ENCODE results near the gene BHLHE23. TPM values are rescaled to one million over a fixed set of nuclear protein-coding genes. Genes with fewer than 3 reads are reported as not detected.

BHLHE23 gene
- total RNA-seq, 3 donors from 2014 or later (not counting 1 experiment from before 2014, with no cell fraction given), result not detected

GRCh38 chr20:62993856-62994494, 12.8 kb downstream of the BHLHE23 start:
- Mint-ChIP-seq H3K9me3 (no peaks in the 10 kb centered on the region), H3K27me3 (ENCODE audit: low read depth in 2 of 2) (peaks cover 19 to 26% of the 10 kb centered on the region in 2 donors), H3K4me3 (no peak overlapping the region), H3K27ac (no peak overlapping the region), H3K4me1 (peaks cover 7 to 13% of the 10 kb centered on the region in 2 donors), H3K36me3 (no peaks in the 10 kb centered on the region)
- Histone ChIP-seq H3K9me3 (ENCODE audit: control insufficient read depth, insufficient read depth, low read length) (no peaks in the 10 kb centered on the region), H3K36me3 (ENCODE audit: control insufficient read depth, insufficient read depth, low read length) (no peaks in the 10 kb centered on the region), H3K27ac (ENCODE audit: low read length) (no peak overlapping the region), H3K27me3 (ENCODE audit: control insufficient read depth, insufficient read depth, low read length) (no peaks in the 10 kb centered on the region), H3K4me1 (ENCODE audit: control insufficient read depth, insufficient read depth, low read length) (peaks cover 14% of the 10 kb centered on the region), H3K4me3 (ENCODE audit: low read length) (no peak overlapping the region)
- ATAC-seq, result no peak
- intact Hi-C loops (cut with micrococcal nuclease), result no loop called here
- no peak for DNase-seq
- TF ChIP-seq CTCF (IDR thresholded peaks at IDR 0.05), result no peak
- WGBS (ENCODE audit: insufficient coverage), result 93% methylated on average over 23 of the region's 23 CpGs

GRCh38 chr20:62991863-62992262, 14.9 kb downstream of the BHLHE23 start:
- Mint-ChIP-seq H3K27ac (no peak overlapping the region), H3K27me3 (ENCODE audit: low read depth in 2 of 2) (peaks cover 7 to 14% of the 10 kb centered on the region in 2 donors), H3K36me3 (no peaks in the 10 kb centered on the region), H3K9me3 (no peaks in the 10 kb centered on the region), H3K4me3 (no peak overlapping the region), H3K4me1 (peaks cover 10 to 11% of the 10 kb centered on the region in 2 donors)
- Histone ChIP-seq H3K4me1 (ENCODE audit: control insufficient read depth, insufficient read depth, low read length) (peaks cover 23% of the 10 kb centered on the region), H3K27ac (ENCODE audit: low read length) (no peak overlapping the region), H3K9me3 (ENCODE audit: control insufficient read depth, insufficient read depth, low read length) (no peaks in the 10 kb centered on the region), H3K27me3 (ENCODE audit: control insufficient read depth, insufficient read depth, low read length) (no peaks in the 10 kb centered on the region), H3K36me3 (ENCODE audit: control insufficient read depth, insufficient read depth, low read length) (no peaks in the 10 kb centered on the region), H3K4me3 (ENCODE audit: low read length) (no peak overlapping the region)
- intact Hi-C loops (cut with micrococcal nuclease), result no loop called here
- no peak for DNase-seq
- no peak for TF ChIP-seq CTCF (IDR thresholded peaks at IDR 0.05)
- WGBS (ENCODE audit: insufficient coverage), result 67% methylated on average over 6 of the region's 6 CpGs
- ATAC-seq, result no peak

GRCh38 chr20:62991196-62991807, 15.5 kb downstream of the BHLHE23 start:
- H3K4me1 ChIP-seq (ENCODE audit: control insufficient read depth, insufficient read depth, low read length), result peaks cover 23% of the 10 kb centered on the region
- Mint-ChIP-seq H3K9me3 (no peaks in the 10 kb centered on the region), H3K4me3 (no peak overlapping the region), H3K4me1 (peaks cover 10 to 11% of the 10 kb centered on the region in 2 donors), H3K27ac (no peak overlapping the region), H3K36me3 (no peaks in the 10 kb centered on the region), H3K27me3 (ENCODE audit: low read depth in 2 of 2) (peaks cover 7 to 14% of the 10 kb centered on the region in 2 donors)
- DNase-seq (no peak), ATAC-seq (no peak)
- H3K36me3 ChIP-seq (ENCODE audit: control insufficient read depth, insufficient read depth, low read length), result no peaks in the 10 kb centered on the region
- whole genome bisulfite sequencing (ENCODE audit: insufficient coverage), result 85% methylated on average over 13 of the region's 13 CpGs
- no peaks in the 10 kb centered on the region for H3K27me3 ChIP-seq (ENCODE audit: control insufficient read depth, insufficient read depth, low read length)
- H3K4me3 ChIP-seq (ENCODE audit: low read length), result no peak overlapping the region
- TF ChIP-seq CTCF (IDR thresholded peaks at IDR 0.05), result no peak
- H3K9me3 ChIP-seq (ENCODE audit: control insufficient read depth, insufficient read depth, low read length), result no peaks in the 10 kb centered on the region
- H3K27ac ChIP-seq (ENCODE audit: low read length), result no peak overlapping the region
- intact Hi-C loops (cut with micrococcal nuclease), result no loop called here

Data from natural killer cell (primary cell).